WTC11 (cell line): Measurements from ENCODE around the gene HJURP. TPM values are rescaled to one million over a fixed set of nuclear protein-coding genes. Genes with fewer than 3 reads are reported as not detected.

Experiments used
- ATAC-seq: fragments of 200-7000 bp; cut with Tn5 transposase; 2 replicates; pipeline ENCODE4 v1.10.0; 2021; ENCODE audit warnings: mild to moderate bottlenecking, moderate library complexity
- CTCF ChIA-PET: fragments of 300-600 bp; sonication (Branson Sonifier 250); formaldehyde crosslinking; loops from one replicate; lab custom pipeline; 2021; ENCODE audit warnings: antibody characterized with exemption; lab: Charles Lee
- POLR2A ChIA-PET: fragments of 350-600 bp; sonication (Branson Sonifier 250); formaldehyde crosslinking; loops from one replicate; lab custom pipeline; 2021; ENCODE audit warnings: antibody characterized with exemption; lab: Charles Lee
- DNase-seq: peaks from one replicate; pipeline ENCODE4 v3.0.0; 2021; ENCODE audit warnings: low spot score
- H3K27ac Mint-ChIP-seq: 2 replicates; pipeline ENCODE4 v1.8.0; 2021; ENCODE audit warnings: mixed read lengths
- H3K27me3 Mint-ChIP-seq: 2 replicates; pipeline ENCODE4 v1.8.0; 2021; ENCODE audit warnings: low read depth, mild to moderate bottlenecking, moderate library complexity, mixed read lengths
- H3K36me3 Mint-ChIP-seq: 2 replicates; pipeline ENCODE4 v1.8.0; 2021; ENCODE audit warnings: mixed read lengths
- H3K4me1 Mint-ChIP-seq: 2 replicates; pipeline ENCODE4 v1.8.0; 2022; ENCODE audit warnings: mixed read lengths
- H3K4me3 Mint-ChIP-seq: 2 replicates; pipeline ENCODE4 v1.8.0; 2021; ENCODE audit warnings: mild to moderate bottlenecking, moderate library complexity, mixed read lengths
- H3K9me3 Mint-ChIP-seq: 2 replicates; pipeline ENCODE4 v1.8.0; 2021; ENCODE audit warnings: mixed read lengths
- NFE2L1 ChIP-seq: sonication (generic); formaldehyde crosslinking; IDR thresholded peaks from 2 replicates; pipeline ENCODE4 v1.8.1; 2023; ENCODE audit warnings: missing genetic modification reagents
- NFYB ChIP-seq: sonication (generic); formaldehyde crosslinking; conservative IDR thresholded peaks from 2 replicates; pipeline ENCODE4 v1.8.0; 2022; ENCODE audit warnings: low read depth, missing genetic modification reagents
- NR2C2 ChIP-seq: sonication (generic); formaldehyde crosslinking; IDR thresholded peaks from 2 replicates; pipeline ENCODE4 v1.8.0; 2022; ENCODE audit warnings: mild to moderate bottlenecking, missing genetic modification reagents
- SOX15 ChIP-seq: fragments of 250-450 bp; sonication (Bioruptor Pico); IDR thresholded peaks from 2 replicates; pipeline ENCODE4 v1.9.0; 2021; ENCODE audit warnings: mild to moderate bottlenecking
- TP53 ChIP-seq: sonication (generic); formaldehyde crosslinking; IDR thresholded peaks from 2 replicates; pipeline ENCODE4 v1.8.1; 2023; ENCODE audit warnings: mild to moderate bottlenecking, missing genetic modification reagents
- total RNA-seq: library from RNA; stranded (reverse); gene quantifications from 3 replicates; pipeline ENCODE4 v1.2.3, GENCODE V29; 2021
- TF ChIP-seq, protein P1 (sequence below): fragments of 250-450 bp; sonication (Bioruptor Pico); IDR thresholded peaks from 2 replicates; pipeline ENCODE4 v1.9.0; 2021; ENCODE audit warnings: mild to moderate bottlenecking, borderline replicate concordance
- TF ChIP-seq, protein P2 (sequence below): sonication (generic); formaldehyde crosslinking; IDR thresholded peaks from 2 replicates; pipeline ENCODE4 v1.8.1; 2023; ENCODE audit warnings: mild to moderate bottlenecking, missing genetic modification reagents, moderate library complexity
- TF ChIP-seq, protein P3 (sequence below): fragments of 250-450 bp; sonication (Bioruptor Pico); IDR thresholded peaks from 2 replicates; pipeline ENCODE4 v1.9.0; 2021; ENCODE audit warnings: mild to moderate bottlenecking
- TF ChIP-seq, protein P4 (sequence below): sonication (generic); formaldehyde crosslinking; conservative IDR thresholded peaks from 2 replicates; pipeline ENCODE4 v1.8.1; 2022; ENCODE audit warnings: mild to moderate bottlenecking, missing genetic modification reagents

Gene HJURP
- total RNA-seq, 1 experiment from 2014 or later, result 83.7 TPM

DNA sequence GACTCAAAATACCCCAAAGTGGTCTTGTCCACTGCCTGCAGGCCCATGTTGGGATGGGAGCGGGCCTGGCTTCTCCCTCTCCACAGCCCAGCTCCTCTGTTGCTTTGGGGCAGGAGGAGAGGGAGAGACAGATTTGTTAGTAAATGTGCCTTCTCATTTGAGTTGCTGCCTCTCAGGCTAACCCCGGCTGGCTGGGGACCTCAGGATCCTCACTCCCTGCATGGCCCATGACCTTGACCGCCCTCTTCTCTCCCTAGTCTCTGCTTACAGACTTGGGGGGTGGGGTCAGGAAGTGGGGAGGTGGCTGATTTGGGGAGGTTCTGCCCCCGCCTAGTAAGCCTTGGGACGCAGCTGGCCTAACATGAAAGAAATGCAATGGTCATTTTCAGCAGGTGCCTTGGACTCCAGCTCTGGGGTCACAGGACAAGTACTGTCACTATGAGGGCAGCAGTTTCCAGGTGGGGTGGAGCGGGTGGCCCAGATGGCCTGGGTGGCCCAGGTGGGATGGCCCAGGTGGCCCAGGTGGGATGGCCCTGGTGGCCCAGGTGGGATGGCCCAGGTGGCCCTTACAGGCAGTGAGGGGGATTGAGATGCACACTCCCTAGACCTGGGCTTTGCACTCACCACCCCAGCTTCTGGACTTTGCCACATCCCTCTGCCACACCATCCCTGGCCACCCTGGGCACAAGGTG lies 24.1 kb downstream of the HJURP start:
- Mint-ChIP-seq H3K4me3 (no peak overlapping the region), H3K27me3 (no peaks in the 10 kb centered on the region), H3K9me3 (peaks cover 4% of the 10 kb centered on the region; the same call in 1 of the 2 replicates), H3K4me1 (peaks cover 7% of the 10 kb centered on the region), H3K36me3 (peaks cover 10% of the 10 kb centered on the region), H3K27ac (no peak overlapping the region)
- DNase-seq (no peak), ATAC-seq (no peak)
- ChIA-PET CTCF (no interaction called here), POLR2A (no interaction called here)
- TF ChIP-seq, protein P1, sequence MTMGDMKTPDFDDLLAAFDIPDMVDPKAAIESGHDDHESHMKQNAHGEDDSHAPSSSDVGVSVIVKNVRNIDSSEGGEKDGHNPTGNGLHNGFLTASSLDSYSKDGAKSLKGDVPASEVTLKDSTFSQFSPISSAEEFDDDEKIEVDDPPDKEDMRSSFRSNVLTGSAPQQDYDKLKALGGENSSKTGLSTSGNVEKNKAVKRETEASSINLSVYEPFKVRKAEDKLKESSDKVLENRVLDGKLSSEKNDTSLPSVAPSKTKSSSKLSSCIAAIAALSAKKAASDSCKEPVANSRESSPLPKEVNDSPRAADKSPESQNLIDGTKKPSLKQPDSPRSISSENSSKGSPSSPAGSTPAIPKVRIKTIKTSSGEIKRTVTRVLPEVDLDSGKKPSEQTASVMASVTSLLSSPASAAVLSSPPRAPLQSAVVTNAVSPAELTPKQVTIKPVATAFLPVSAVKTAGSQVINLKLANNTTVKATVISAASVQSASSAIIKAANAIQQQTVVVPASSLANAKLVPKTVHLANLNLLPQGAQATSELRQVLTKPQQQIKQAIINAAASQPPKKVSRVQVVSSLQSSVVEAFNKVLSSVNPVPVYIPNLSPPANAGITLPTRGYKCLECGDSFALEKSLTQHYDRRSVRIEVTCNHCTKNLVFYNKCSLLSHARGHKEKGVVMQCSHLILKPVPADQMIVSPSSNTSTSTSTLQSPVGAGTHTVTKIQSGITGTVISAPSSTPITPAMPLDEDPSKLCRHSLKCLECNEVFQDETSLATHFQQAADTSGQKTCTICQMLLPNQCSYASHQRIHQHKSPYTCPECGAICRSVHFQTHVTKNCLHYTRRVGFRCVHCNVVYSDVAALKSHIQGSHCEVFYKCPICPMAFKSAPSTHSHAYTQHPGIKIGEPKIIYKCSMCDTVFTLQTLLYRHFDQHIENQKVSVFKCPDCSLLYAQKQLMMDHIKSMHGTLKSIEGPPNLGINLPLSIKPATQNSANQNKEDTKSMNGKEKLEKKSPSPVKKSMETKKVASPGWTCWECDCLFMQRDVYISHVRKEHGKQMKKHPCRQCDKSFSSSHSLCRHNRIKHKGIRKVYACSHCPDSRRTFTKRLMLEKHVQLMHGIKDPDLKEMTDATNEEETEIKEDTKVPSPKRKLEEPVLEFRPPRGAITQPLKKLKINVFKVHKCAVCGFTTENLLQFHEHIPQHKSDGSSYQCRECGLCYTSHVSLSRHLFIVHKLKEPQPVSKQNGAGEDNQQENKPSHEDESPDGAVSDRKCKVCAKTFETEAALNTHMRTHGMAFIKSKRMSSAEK (CRISPR knock-in tag), result no peak
- TF ChIP-seq, protein P2, sequence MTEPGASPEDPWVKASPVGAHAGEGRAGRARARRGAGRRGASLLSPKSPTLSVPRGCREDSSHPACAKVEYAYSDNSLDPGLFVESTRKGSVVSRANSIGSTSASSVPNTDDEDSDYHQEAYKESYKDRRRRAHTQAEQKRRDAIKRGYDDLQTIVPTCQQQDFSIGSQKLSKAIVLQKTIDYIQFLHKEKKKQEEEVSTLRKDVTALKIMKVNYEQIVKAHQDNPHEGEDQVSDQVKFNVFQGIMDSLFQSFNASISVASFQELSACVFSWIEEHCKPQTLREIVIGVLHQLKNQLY (CRISPR knock-in tag), result no peak

DNA sequence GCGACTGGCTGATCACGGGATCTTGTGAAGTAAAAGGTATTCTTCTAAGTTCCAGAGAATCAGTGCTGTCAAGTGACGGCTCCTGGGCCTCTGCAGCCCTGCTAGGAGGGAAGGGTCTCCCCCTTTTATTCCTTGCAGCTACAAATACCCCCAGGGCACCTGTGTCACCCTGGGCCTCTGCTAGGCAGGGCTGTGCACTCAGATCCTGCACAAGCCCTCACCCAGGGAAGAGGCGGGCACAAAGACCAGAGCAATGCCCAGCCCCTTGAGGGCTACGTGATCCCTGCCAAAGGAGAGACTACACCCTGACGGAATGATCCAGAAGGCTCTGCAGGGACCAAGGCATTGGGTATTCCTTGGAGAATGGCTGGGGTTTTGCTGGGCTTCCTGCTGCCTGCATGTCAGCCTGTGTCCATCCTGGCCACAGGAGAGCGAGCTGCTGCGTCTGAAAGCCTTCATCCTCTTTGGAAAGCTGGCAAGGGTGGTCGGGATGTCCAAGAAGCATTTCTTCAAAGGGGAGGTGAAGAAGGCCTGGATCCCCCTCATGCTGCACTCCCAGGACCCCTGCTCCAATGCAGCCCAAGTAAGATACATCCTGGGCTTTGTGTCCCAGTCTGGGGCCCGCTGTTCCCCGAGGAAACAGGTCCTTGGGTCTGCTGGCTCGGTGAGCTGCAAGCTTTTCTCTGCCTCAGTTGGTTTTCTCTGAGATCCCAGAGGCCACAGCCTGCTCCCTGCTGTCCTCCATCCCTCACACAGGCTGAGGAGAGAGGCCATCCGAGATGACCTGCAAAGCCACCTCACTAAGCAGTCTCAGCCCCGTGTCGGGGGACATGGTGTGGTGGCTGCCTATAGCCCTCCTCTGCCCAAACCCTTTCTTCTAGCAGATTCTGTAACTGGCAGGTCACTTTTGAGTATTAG lies 24.9 kb downstream of the HJURP start:
- Mint-ChIP-seq H3K4me3 (no peak overlapping the region), H3K27ac (no peak overlapping the region), H3K27me3 (no peaks in the 10 kb centered on the region), H3K4me1 (peaks cover 10% of the 10 kb centered on the region), H3K9me3 (peaks cover 4% of the 10 kb centered on the region; the same call in 1 of the 2 replicates), H3K36me3 (peaks cover 3% of the 10 kb centered on the region)
- POLR2A ChIA-PET, result no interaction called here
- CTCF ChIA-PET, result no interaction called here
- ATAC-seq (no peak), DNase-seq (no peak)
- TF ChIP-seq NR2C2, result no peak
- no peak for TF ChIP-seq NFYB (CRISPR knock-in tag)
- no peak for TF ChIP-seq TP53 (CRISPR knock-in tag)
- TF ChIP-seq NFE2L1 (CRISPR knock-in tag), result no peak
- TF ChIP-seq, protein P3, sequence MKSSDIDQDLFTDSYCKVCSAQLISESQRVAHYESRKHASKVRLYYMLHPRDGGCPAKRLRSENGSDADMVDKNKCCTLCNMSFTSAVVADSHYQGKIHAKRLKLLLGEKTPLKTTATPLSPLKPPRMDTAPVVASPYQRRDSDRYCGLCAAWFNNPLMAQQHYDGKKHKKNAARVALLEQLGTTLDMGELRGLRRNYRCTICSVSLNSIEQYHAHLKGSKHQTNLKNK (CRISPR knock-in tag), result no peak
- TF ChIP-seq, protein P1 (CRISPR knock-in tag), result no peak
- TF ChIP-seq, protein P4, sequence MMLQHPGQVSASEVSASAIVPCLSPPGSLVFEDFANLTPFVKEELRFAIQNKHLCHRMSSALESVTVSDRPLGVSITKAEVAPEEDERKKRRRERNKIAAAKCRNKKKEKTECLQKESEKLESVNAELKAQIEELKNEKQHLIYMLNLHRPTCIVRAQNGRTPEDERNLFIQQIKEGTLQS (CRISPR knock-in tag), result no peak
- no peak for TF ChIP-seq SOX15 (CRISPR knock-in tag)
